ENCODE results near the gene CPNE1.

DNA sequence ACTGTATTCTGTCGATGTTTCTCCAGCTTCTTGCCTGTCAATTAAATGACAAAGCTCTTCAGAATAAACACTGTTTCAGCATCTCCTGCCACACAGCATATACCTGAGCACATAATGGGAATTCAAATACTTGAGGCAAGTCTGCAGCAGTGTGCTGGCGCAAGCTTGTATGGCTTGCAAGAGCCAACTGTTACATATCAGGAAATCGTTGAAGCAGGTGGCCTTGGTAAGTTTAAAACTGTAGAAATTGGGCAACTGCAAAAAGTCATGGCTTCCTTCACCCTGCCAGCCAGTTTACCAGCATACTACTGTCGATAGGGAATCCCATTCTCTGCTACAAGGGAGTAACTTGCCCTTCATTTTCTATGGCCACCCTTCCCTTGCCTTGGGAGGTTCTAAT lies 23.0 kb downstream of the CPNE1 start:
- no peak for TF ChIP-seq ZNF8 (CRISPR knock-in tag; IDR thresholded peaks at IDR 0.05)
- TF ChIP-seq BACH2 (CRISPR knock-in tag; IDR thresholded peaks at IDR 0.05; ENCODE audit: borderline replicate concordance): no peak
- TF ChIP-seq ZC3H10 (CRISPR knock-in tag; IDR thresholded peaks at IDR 0.05): no peak
- no peak for TF ChIP-seq GLIS3 (CRISPR knock-in tag; IDR thresholded peaks at IDR 0.05)
- no peak for TF ChIP-seq TCF4 (CRISPR knock-in tag; IDR thresholded peaks at IDR 0.05; ENCODE audit: borderline replicate concordance)
- TF ChIP-seq, protein P1, sequence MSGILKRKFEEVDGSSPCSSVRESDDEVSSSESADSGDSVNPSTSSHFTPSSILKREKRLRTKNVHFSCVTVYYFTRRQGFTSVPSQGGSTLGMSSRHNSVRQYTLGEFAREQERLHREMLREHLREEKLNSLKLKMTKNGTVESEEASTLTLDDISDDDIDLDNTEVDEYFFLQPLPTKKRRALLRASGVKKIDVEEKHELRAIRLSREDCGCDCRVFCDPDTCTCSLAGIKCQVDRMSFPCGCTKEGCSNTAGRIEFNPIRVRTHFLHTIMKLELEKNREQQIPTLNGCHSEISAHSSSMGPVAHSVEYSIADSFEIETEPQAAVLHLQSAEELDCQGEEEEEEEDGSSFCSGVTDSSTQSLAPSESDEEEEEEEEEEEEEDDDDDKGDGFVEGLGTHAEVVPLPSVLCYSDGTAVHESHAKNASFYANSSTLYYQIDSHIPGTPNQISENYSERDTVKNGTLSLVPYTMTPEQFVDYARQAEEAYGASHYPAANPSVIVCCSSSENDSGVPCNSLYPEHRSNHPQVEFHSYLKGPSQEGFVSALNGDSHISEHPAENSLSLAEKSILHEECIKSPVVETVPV (CRISPR knock-in tag; IDR thresholded peaks at IDR 0.05): no peak
- no peak for TF ChIP-seq RARB (CRISPR knock-in tag; IDR thresholded peaks at IDR 0.05)
- no peak for TF ChIP-seq ARNTL (CRISPR knock-in tag; IDR thresholded peaks at IDR 0.05; ENCODE audit: borderline replicate concordance, low read depth)
- no peak for TF ChIP-seq ZFP30 (CRISPR knock-in tag; IDR thresholded peaks at IDR 0.05)
- TF ChIP-seq POU6F1 (CRISPR knock-in tag; IDR thresholded peaks at IDR 0.05; ENCODE audit: borderline replicate concordance, low read depth): no peak

All from SK-N-SH treated with all-trans-retinoic acid at 6 μM for 48 hours (cell line).